ENCODE measurements around the gene LCMT1. TPM values are rescaled to one million over a fixed set of nuclear protein-coding genes. Genes with fewer than 3 reads are reported as not detected.

Gene LCMT1
- polyA plus RNA-seq, 1 donor from 2014 or later, result 45.5 TPM

DNA sequence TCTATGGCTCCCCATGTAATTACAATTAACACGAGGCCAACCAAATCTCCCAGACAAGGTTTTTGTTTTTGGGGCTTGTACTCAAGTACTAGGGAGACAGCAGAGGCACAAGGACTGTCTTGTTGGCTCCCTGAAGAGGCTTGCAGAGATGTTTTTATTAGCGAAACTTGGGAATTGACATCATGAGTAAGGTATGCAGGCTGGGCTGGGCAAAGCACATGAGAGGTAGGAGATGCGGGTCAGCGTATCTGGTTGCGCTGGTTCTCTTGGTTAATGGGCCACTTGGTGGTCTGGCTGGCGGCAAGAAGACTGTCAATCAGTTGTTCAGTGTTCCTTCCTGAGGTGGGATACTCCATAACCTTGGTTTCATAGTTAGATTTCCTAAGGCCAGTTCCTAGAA lies 28.9 kb downstream of the LCMT1 start:
- no peaks in the 10 kb centered on the region for H3K9me2 ChIP-seq (ENCODE audit: insufficient read depth, low read length)
- no peak overlapping the region for H3K9ac ChIP-seq (ENCODE audit: low read length)
- TF ChIP-seq RAD21 (conservative IDR thresholded peaks at IDR 0.05) (no peak), MXI1 (conservative IDR thresholded peaks at IDR 0.05; ENCODE audit: poor library complexity, severe bottlenecking) (no peak), POLR2AphosphoS5 (IDR thresholded peaks at IDR 0.05) (no peak), EZH2 (IDR thresholded peaks at IDR 0.05; ENCODE audit: borderline replicate concordance, insufficient read depth, low read length, poor library complexity, severe bottlenecking) (no peak), TAF1 (IDR thresholded peaks at IDR 0.05; ENCODE audit: low read depth) (no peak), SMC3 (conservative IDR thresholded peaks at IDR 0.05; ENCODE audit: poor library complexity) (no peak), EP300 (conservative IDR thresholded peaks at IDR 0.05; ENCODE audit: poor library complexity, severe bottlenecking) (no peak)
- TF ChIP-seq, protein P1, sequence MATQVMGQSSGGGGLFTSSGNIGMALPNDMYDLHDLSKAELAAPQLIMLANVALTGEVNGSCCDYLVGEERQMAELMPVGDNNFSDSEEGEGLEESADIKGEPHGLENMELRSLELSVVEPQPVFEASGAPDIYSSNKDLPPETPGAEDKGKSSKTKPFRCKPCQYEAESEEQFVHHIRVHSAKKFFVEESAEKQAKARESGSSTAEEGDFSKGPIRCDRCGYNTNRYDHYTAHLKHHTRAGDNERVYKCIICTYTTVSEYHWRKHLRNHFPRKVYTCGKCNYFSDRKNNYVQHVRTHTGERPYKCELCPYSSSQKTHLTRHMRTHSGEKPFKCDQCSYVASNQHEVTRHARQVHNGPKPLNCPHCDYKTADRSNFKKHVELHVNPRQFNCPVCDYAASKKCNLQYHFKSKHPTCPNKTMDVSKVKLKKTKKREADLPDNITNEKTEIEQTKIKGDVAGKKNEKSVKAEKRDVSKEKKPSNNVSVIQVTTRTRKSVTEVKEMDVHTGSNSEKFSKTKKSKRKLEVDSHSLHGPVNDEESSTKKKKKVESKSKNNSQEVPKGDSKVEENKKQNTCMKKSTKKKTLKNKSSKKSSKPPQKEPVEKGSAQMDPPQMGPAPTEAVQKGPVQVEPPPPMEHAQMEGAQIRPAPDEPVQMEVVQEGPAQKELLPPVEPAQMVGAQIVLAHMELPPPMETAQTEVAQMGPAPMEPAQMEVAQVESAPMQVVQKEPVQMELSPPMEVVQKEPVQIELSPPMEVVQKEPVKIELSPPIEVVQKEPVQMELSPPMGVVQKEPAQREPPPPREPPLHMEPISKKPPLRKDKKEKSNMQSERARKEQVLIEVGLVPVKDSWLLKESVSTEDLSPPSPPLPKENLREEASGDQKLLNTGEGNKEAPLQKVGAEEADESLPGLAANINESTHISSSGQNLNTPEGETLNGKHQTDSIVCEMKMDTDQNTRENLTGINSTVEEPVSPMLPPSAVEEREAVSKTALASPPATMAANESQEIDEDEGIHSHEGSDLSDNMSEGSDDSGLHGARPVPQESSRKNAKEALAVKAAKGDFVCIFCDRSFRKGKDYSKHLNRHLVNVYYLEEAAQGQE (IDR thresholded peaks at IDR 0.05; ENCODE audit: borderline replicate concordance), result no peak
- TF ChIP-seq, protein P2, sequence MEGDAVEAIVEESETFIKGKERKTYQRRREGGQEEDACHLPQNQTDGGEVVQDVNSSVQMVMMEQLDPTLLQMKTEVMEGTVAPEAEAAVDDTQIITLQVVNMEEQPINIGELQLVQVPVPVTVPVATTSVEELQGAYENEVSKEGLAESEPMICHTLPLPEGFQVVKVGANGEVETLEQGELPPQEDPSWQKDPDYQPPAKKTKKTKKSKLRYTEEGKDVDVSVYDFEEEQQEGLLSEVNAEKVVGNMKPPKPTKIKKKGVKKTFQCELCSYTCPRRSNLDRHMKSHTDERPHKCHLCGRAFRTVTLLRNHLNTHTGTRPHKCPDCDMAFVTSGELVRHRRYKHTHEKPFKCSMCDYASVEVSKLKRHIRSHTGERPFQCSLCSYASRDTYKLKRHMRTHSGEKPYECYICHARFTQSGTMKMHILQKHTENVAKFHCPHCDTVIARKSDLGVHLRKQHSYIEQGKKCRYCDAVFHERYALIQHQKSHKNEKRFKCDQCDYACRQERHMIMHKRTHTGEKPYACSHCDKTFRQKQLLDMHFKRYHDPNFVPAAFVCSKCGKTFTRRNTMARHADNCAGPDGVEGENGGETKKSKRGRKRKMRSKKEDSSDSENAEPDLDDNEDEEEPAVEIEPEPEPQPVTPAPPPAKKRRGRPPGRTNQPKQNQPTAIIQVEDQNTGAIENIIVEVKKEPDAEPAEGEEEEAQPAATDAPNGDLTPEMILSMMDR (IDR thresholded peaks at IDR 0.05; ENCODE audit: poor library complexity, severe bottlenecking), result no peak
- no peak overlapping the region for H3K27ac ChIP-seq (ENCODE audit: low read length)
- no peaks in the 10 kb centered on the region for H3F3A ChIP-seq (ENCODE audit: insufficient read depth, low read length, poor library complexity, severe bottlenecking)
- no peaks in the 10 kb centered on the region for H4K20me1 ChIP-seq (ENCODE audit: insufficient read depth)
- no peak overlapping the region for H2AFZ ChIP-seq (ENCODE audit: low read depth, low read length)
- no peak overlapping the region for H3K4me3 ChIP-seq (ENCODE audit: low read length)
- no peaks in the 10 kb centered on the region for H3K27me3 ChIP-seq (ENCODE audit: insufficient read depth, low read depth, low read length)
- no peaks in the 10 kb centered on the region for H3K79me2 ChIP-seq (replicated peaks; ENCODE audit: insufficient read depth, low read length)
- no peak overlapping the region for H3K4me2 ChIP-seq (ENCODE audit: low read length)
- H3K9me3 ChIP-seq (ENCODE audit: low read length), result no peaks in the 10 kb centered on the region
- peaks cover 10% of the 10 kb centered on the region for H3K36me3 ChIP-seq (ENCODE audit: insufficient read depth, low read length)

DNA sequence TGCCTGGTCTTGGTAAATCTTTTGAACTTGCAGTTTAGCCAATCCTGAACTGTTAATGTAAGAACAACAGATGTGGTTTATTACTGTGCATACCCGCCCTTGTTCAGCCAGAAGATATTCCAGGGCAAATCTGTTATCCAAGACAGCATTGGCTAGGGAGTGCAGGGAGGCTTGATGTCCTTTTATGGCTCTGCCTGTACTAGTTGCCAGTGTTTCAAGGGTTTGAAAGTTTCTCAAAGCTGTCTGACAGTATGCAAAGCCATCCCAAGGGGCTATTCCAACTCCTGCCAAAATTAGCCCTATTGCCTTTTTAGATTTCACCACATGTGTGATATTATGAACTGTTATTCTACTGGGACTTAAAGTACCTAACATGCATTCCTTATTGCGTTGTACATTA lies 30.1 kb downstream of the LCMT1 start:
- H2AFZ ChIP-seq (ENCODE audit: low read depth, low read length), result no peak overlapping the region
- H3K27ac ChIP-seq (ENCODE audit: low read length), result no peak overlapping the region
- no peak overlapping the region for H3K4me2 ChIP-seq (ENCODE audit: low read length)
- H4K20me1 ChIP-seq (ENCODE audit: insufficient read depth), result no peaks in the 10 kb centered on the region
- no peaks in the 10 kb centered on the region for H3K79me2 ChIP-seq (replicated peaks; ENCODE audit: insufficient read depth, low read length)
- H3K27me3 ChIP-seq (ENCODE audit: insufficient read depth, low read depth, low read length), result no peaks in the 10 kb centered on the region
- no peak overlapping the region for H3K4me3 ChIP-seq (ENCODE audit: low read length)
- H3K9me3 ChIP-seq (ENCODE audit: low read length), result no peaks in the 10 kb centered on the region
- H3K36me3 ChIP-seq (ENCODE audit: insufficient read depth, low read length), result peaks cover 10% of the 10 kb centered on the region
- no peaks in the 10 kb centered on the region for H3F3A ChIP-seq (ENCODE audit: insufficient read depth, low read length, poor library complexity, severe bottlenecking)
- no peaks in the 10 kb centered on the region for H3K9me2 ChIP-seq (ENCODE audit: insufficient read depth, low read length)
- TF ChIP-seq SMC3 (conservative IDR thresholded peaks at IDR 0.05; ENCODE audit: poor library complexity), result no peak
- TF ChIP-seq EZH2 (IDR thresholded peaks at IDR 0.05; ENCODE audit: borderline replicate concordance, insufficient read depth, low read length, poor library complexity, severe bottlenecking), result no peak
- TF ChIP-seq, protein P1 (IDR thresholded peaks at IDR 0.05; ENCODE audit: borderline replicate concordance), result no peak
- no peak for TF ChIP-seq TAF1 (IDR thresholded peaks at IDR 0.05; ENCODE audit: low read depth)
- TF ChIP-seq POLR2AphosphoS5 (IDR thresholded peaks at IDR 0.05), result no peak
- TF ChIP-seq, protein P2 (IDR thresholded peaks at IDR 0.05; ENCODE audit: poor library complexity, severe bottlenecking), result no peak
- TF ChIP-seq MXI1 (conservative IDR thresholded peaks at IDR 0.05; ENCODE audit: poor library complexity, severe bottlenecking), result no peak
- TF ChIP-seq RAD21 (conservative IDR thresholded peaks at IDR 0.05), result no peak
- TF ChIP-seq EP300 (conservative IDR thresholded peaks at IDR 0.05; ENCODE audit: poor library complexity, severe bottlenecking), result no peak
- no peak overlapping the region for H3K9ac ChIP-seq (ENCODE audit: low read length)

Measured in neural cell (in vitro differentiated cells).